Activated T-helper 17 cell treated with anti-CD3 and anti-CD28 coated beads, Interleukin-2, amount 50 U/mL, for 72 hours (primary cell): ENCODE data around the gene TMED4. TPM values are rescaled to one million over a fixed set of nuclear protein-coding genes. Genes with fewer than 3 reads are reported as not detected.

Experiments used
- ATAC-seq: fragments of 150-1000 bp; cut with Tn5 transposase; replicated peaks from 2 replicates; pipeline ENCODE4 v1.10.0; 2021; ENCODE audit warnings: mild to moderate bottlenecking, moderate library complexity
- H3K27ac Mint-ChIP-seq: one replicate; pipeline ENCODE4 v1.8.0; 2022; ENCODE audit warnings: mixed read lengths
- H3K27me3 Mint-ChIP-seq: one replicate; pipeline ENCODE4 v1.8.0; 2022; ENCODE audit warnings: mixed read lengths
- H3K36me3 Mint-ChIP-seq: one replicate; pipeline ENCODE4 v1.8.0; 2022; ENCODE audit warnings: low read depth, mild to moderate bottlenecking, mixed read lengths
- H3K4me1 Mint-ChIP-seq: one replicate; pipeline ENCODE4 v1.8.0; 2022; ENCODE audit warnings: mixed read lengths
- H3K4me3 Mint-ChIP-seq: one replicate; pipeline ENCODE4 v1.8.0; 2022; ENCODE audit warnings: mild to moderate bottlenecking, mixed read lengths
- H3K9me3 Mint-ChIP-seq: one replicate; pipeline ENCODE4 v1.8.0; 2022; ENCODE audit warnings: mixed read lengths
- total RNA-seq, 2 donors: library from RNA; stranded (reverse); gene quantifications; one replicate each; pipeline ENCODE4 v1.2.3, GENCODE V29; 2022

TMED4 gene
- total RNA-seq, 2 donors from 2014 or later = 78.2 to 103 TPM

DNA sequence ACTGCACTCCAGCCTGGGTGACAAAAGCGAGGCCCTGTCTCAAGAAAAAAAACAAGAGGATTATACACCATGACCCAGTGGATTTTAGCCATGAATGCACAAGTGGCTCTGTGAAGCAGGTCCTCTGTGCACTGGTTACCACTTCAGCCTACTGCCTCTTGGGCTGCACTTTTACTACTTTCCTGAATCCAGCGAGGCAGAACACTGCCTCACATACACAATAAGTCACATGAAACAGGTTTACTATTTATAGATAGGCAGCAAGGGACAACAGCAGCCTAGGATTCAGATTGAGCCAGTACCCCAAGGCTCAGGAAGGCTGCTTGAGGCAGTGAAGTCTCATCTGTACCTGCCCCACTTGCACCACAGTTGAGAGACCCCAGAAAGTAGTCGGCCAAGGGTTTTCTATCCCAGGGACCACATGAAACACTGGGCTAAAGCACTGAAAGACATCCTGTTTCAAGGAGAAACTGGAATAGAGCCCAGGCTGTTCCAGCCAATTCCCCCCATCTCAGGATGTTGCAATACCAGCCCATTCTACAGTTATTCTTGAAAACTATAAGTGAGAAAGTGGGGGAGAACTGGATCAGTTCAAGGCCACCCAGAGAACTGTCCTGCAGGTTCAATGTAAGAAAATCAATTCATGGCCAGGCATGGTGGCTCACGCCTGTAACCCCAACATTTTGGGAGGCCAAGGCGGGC lies 14.1 kb upstream of the TMED4 start:
- H3K27me3 Mint-ChIP-seq = no peaks in the 10 kb centered on the region
- no peaks in the 10 kb centered on the region for H3K36me3 Mint-ChIP-seq
- H3K4me1 Mint-ChIP-seq = no peaks in the 10 kb centered on the region
- H3K27ac Mint-ChIP-seq = no peak overlapping the region
- no peak for ATAC-seq
- H3K4me3 Mint-ChIP-seq = no peak overlapping the region
- H3K9me3 Mint-ChIP-seq = no peaks in the 10 kb centered on the region

GRCh38 chr7:44590910-44591309 lies 8.9 kb upstream of the TMED4 start:
- H3K4me3 Mint-ChIP-seq = no peak overlapping the region
- ATAC-seq = no peak
- H3K36me3 Mint-ChIP-seq = no peaks in the 10 kb centered on the region
- H3K27me3 Mint-ChIP-seq = no peaks in the 10 kb centered on the region
- no peak overlapping the region for H3K27ac Mint-ChIP-seq
- H3K4me1 Mint-ChIP-seq = no peaks in the 10 kb centered on the region
- no peaks in the 10 kb centered on the region for H3K9me3 Mint-ChIP-seq

- Mint-ChIP-seq H3K4me1 (no peaks in the 10 kb centered on the region), H3K4me3 (no peak overlapping the region)
Measured at GRCh38 chr7:44587843-44588711, 6.0 kb upstream of the TMED4 start.

GRCh38 chr7:44583146-44583865 lies 1.3 kb upstream of the TMED4 start:
- peak overlapping the region; percentile 94 for H3K4me3 Mint-ChIP-seq
- peak overlapping the region; percentile 97 for H3K27ac Mint-ChIP-seq
- H3K9me3 Mint-ChIP-seq = no peaks in the 10 kb centered on the region
- no peak for ATAC-seq
- H3K27me3 Mint-ChIP-seq = no peaks in the 10 kb centered on the region
- peaks cover 11% of the 10 kb centered on the region for H3K4me1 Mint-ChIP-seq
- peaks cover 42% of the 10 kb centered on the region for H3K36me3 Mint-ChIP-seq

More at GRCh38 chr7:44587843-44588711, 6.0 kb upstream of the TMED4 start:
- no peaks in the 10 kb centered on the region for H3K36me3 Mint-ChIP-seq
- no peaks in the 10 kb centered on the region for H3K9me3 Mint-ChIP-seq
- H3K27me3 Mint-ChIP-seq = no peaks in the 10 kb centered on the region
- ATAC-seq = peak; percentile 85
- H3K27ac Mint-ChIP-seq = peak overlapping the region; percentile 64

DNA sequence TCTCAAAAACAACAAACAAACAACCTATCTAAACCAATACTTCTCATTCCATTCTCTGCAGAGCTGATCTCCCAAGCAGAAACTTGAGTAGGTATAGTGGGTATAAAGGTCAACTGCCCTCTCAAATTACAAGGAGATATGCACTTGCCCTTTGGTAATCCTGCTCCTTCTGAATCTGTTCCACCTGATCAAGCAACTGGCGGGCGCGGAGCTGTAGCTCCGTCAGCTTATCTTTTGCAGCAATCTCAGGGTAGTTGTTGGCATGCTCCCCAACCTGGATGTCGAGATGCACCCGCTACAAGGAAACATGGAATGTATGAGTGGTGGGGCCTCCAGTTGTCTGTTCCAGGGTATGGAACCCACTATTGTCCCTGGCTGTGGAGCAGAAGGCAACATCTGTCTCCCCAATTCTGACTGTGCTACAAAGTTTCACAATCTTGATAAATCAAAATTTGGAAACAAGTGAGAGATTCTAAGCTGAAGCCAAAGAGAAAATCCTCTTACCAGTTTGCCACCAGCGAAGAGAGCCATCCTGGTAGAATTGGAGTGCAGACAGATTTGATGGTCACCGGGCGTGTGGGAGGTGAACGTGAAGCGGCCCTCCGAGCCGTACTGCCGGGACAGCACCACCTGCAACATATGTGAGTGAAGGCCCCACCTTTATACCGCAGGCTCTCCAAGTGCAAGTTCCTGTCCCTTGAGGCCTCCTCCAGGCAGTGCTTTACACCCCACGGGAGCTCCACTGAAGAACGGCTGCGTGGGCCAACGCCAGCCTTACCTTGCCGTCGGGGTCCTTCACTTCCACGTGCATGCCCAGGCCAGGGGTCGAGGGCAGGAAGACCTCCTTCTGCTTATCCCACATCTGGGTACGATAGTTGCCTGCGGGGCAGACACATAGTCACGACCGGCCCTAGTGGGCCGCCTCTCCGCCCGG lies 819 bp downstream of the TMED4 start:
- H3K4me1 Mint-ChIP-seq = peaks cover 12% of the 10 kb centered on the region
- peaks cover 59% of the 10 kb centered on the region for H3K36me3 Mint-ChIP-seq
- peak overlapping the region; percentile 97 for H3K27ac Mint-ChIP-seq
- peak; percentile 45 for ATAC-seq
- peak overlapping the region; percentile 94 for H3K4me3 Mint-ChIP-seq
- no peaks in the 10 kb centered on the region for H3K27me3 Mint-ChIP-seq
- H3K9me3 Mint-ChIP-seq = no peaks in the 10 kb centered on the region

- peaks cover 95% of the 10 kb centered on the region for H3K36me3 Mint-ChIP-seq
Measured at GRCh38 chr7:44576228-44576627, 5.8 kb downstream of the TMED4 start.

GRCh38 chr7:44575054-44575453 lies 7.0 kb downstream of the TMED4 start:
- Mint-ChIP-seq H3K4me3 (peak overlapping the region; percentile 100), H3K36me3 (peaks cover 95% of the 10 kb centered on the region), H3K9me3 (no peaks in the 10 kb centered on the region), H3K27ac (peak overlapping the region; percentile 100), H3K27me3 (no peaks in the 10 kb centered on the region), H3K4me1 (peaks cover 24% of the 10 kb centered on the region)
- no peak for ATAC-seq

More at GRCh38 chr7:44576228-44576627, 5.8 kb downstream of the TMED4 start:
- peak overlapping the region; percentile 16 for H3K4me3 Mint-ChIP-seq
- H3K9me3 Mint-ChIP-seq = no peaks in the 10 kb centered on the region
- ATAC-seq = no peak
- H3K27me3 Mint-ChIP-seq = no peaks in the 10 kb centered on the region
- H3K4me1 Mint-ChIP-seq = peaks cover 31% of the 10 kb centered on the region
- peak overlapping the region; percentile 58 for H3K27ac Mint-ChIP-seq

- Mint-ChIP-seq H3K36me3 (peaks cover 95% of the 10 kb centered on the region), H3K27ac (peak overlapping the region; percentile 100), H3K27me3 (no peaks in the 10 kb centered on the region), H3K4me1 (peaks cover 20% of the 10 kb centered on the region), H3K4me3 (peak overlapping the region; percentile 100), H3K9me3 (no peaks in the 10 kb centered on the region)
- ATAC-seq = no peak
Measured at GRCh38 chr7:44574287-44574872, 7.7 kb downstream of the TMED4 start.

DNA sequence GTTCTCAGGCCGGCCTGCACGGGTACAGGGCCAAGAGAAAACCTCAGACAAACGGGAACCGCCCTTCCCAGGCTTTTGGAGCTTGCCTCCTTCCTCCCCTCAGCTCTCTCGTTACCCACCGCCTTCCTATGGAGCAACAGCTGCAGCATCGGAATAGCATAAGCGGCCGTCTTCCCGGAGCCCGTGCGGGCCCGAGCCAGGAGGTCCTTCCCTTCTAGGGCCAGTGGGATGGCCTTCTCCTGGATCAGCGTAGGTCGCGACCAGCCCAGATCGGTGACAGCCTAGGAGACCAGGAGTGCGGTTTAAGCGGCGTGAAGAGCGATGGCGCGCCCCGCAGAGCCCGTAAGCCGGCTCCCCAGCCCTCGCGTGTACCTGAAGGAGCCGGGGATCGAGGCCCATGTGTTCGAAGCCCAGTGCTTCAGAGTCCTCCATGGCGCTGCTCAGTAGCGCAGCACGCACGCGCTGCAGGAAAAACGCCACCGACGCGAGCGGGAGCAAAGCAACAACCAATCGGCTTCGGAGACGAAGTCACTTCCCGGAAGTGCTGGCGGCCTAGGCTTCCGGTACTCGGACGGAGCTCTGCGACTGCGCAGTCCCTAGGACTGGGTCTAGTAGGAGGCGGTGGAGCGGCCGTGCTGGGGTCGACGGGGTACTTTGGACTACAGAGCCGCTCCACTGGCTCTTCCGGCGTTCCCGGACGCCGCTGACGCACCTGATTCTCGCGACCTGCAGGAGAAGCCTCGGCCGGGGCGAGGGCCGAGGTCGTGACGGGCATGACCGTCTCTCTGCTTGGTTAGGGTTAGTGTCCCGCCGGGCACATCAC lies 8.4 kb downstream of the TMED4 start, which contains the start of gene DDX56:
TSS of gene DDX56 (minus strand) at position 445 of the 823 bp plus-strand sequence. CDS start at position 432, 13 bp downstream.
- Mint-ChIP-seq H3K4me3 (peak within 1 kb of the TSS; percentile 100), H3K9me3 (no peaks in the 10 kb centered on the region), H3K36me3 (peaks cover 95% of the 10 kb centered on the region), H3K27ac (peak within 1 kb of the TSS; percentile 100), H3K4me1 (peaks cover 20% of the 10 kb centered on the region), H3K27me3 (no peaks in the 10 kb centered on the region)
- ATAC-seq = peak; percentile 98

DNA sequence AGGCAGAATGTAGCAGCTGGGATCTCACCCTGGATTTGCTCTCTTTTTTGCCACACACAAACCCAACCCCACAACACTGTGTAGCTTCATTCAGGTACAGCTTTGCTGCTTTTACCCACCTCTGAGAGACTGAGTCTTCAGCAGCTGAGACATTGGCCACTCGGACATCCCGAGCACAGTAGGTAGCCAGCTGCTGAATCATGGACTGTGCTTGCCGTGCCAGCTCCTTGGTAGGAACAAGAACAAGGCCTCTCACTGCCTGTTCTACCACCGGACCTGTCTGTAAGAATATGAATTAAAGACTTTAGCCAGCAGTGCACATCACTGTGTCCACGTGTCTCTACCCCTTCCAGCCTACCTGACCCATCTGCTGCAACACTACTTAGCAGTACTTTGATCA lies 9.3 kb downstream of the TMED4 start:
- H3K4me3 Mint-ChIP-seq = peak overlapping the region; percentile 100

GRCh38 chr7:44569959-44570358 lies 12.1 kb downstream of the TMED4 start:
- no peak for ATAC-seq
- Mint-ChIP-seq H3K4me3 (no peak overlapping the region), H3K27me3 (no peaks in the 10 kb centered on the region), H3K4me1 (peaks cover 18% of the 10 kb centered on the region), H3K9me3 (no peaks in the 10 kb centered on the region), H3K36me3 (peaks cover 96% of the 10 kb centered on the region), H3K27ac (no peak overlapping the region)

More for the DNA sequence above, 9.3 kb downstream of the TMED4 start:
- no peaks in the 10 kb centered on the region for H3K9me3 Mint-ChIP-seq
- H3K4me1 Mint-ChIP-seq = peaks cover 20% of the 10 kb centered on the region
- no peak for ATAC-seq
- peak overlapping the region; percentile 100 for H3K27ac Mint-ChIP-seq
- H3K27me3 Mint-ChIP-seq = no peaks in the 10 kb centered on the region
- H3K36me3 Mint-ChIP-seq = peaks cover 96% of the 10 kb centered on the region

- no peaks in the 10 kb centered on the region for H3K9me3 Mint-ChIP-seq
- H3K27me3 Mint-ChIP-seq = no peaks in the 10 kb centered on the region
- H3K4me1 Mint-ChIP-seq = peaks cover 8% of the 10 kb centered on the region
- peaks cover 96% of the 10 kb centered on the region for H3K36me3 Mint-ChIP-seq
- ATAC-seq = no peak
- H3K4me3 Mint-ChIP-seq = no peak overlapping the region
- no peak overlapping the region for H3K27ac Mint-ChIP-seq
Measured at GRCh38 chr7:44568771-44569560, 13.1 kb downstream of the TMED4 start.
